Transverse colon (tissue), 4 donors: Measurements from ENCODE around the gene KCNG3. TPM values are rescaled to one million over a fixed set of nuclear protein-coding genes. Genes with fewer than 3 reads are reported as not detected.

Source experiments
- DNase-seq: peaks from one replicate; pipeline ENCODE4 v3.0.0-alpha.2; 2019
- H3K27ac ChIP-seq, 4 donors: fragments of 200-600 bp; sonication (generic); 2 replicates each; pipeline ENCODE4 v1.5.1; 2016 to 2018; ENCODE audit warnings: inconsistent platforms in 4 of 4
- H3K27me3 ChIP-seq: fragments of 200-600 bp; sonication (generic); 2 replicates; pipeline ENCODE4 v1.5.1; 2017; ENCODE audit warnings: inconsistent platforms
- H3K36me3 ChIP-seq, 4 donors: fragments of 200-600 bp; sonication (generic); 2 replicates each; pipeline ENCODE4 v1.5.1; 2017 to 2019; ENCODE audit warnings: inconsistent platforms in 4 of 4
- H3K4me1 ChIP-seq, 4 donors: fragments of 200-600 bp; sonication (generic); 2 replicates each; pipeline ENCODE4 v1.5.1; 2017 to 2020; ENCODE audit warnings: inconsistent platforms in 4 of 4
- H3K4me3 ChIP-seq, 4 donors: fragments of 200-600 bp; sonication (generic); 1 replicate in 1 of 4; 2 replicates in 3 of 4; pipeline versions ENCODE4 v1.5.1 to v1.6.1; 2017 to 2019; ENCODE audit warnings: inconsistent platforms in 4 of 4
- H3K9me3 ChIP-seq, 2 donors: fragments of 200-600 bp; sonication (generic); 2 replicates each; pipeline ENCODE4 v1.5.1; 2017 to 2019; ENCODE audit warnings: inconsistent platforms in 2 of 2
- EP300 ChIP-seq: sonication (generic); formaldehyde crosslinking; IDR thresholded peaks from one replicate; pipeline ENCODE4 v1.6.1; 2017; ENCODE audit warnings: antibody characterized with exemption, low read depth
- POLR2A ChIP-seq: fragments of 450-650 bp; IDR thresholded peaks from one replicate; pipeline ENCODE4 v1.6.1; 2016; ENCODE audit warnings: antibody characterized with exemption, mild to moderate bottlenecking, moderate library complexity
- POLR2AphosphoS5 ChIP-seq, 3 donors: sonication (generic); formaldehyde crosslinking; IDR thresholded peaks; one replicate each; pipeline ENCODE4 v1.6.1; 2016; ENCODE audit warnings: antibody characterized with exemption in 3 of 3
- WGBS, 2 donors: methylation state at CpG; one replicate each; pipeline ENCODE4 v1.1.5; 2018; ENCODE audit warnings: low coverage in 1 of 2; 5-methylcytosine and 5-hydroxymethylcytosine counted together
- in situ Hi-C, 4 donors: fragments of 200-750 bp; cut with MboI; loops; one replicate each; pipeline versions ENCODE4 v1.15.0 to v1.15.1; 2017; ENCODE audit warnings: low sequenced_read_pairs in 3 of 4, low pct_ligation_motif_present in 1 of 4, low pct_unique_long_range_greater_than_20kb in 1 of 4
- intact Hi-C: fragments of 100-400 bp; cut with DNase I; formaldehyde crosslinking; loops from one replicate; pipeline ENCODE4 v1.15.1; 2023; ENCODE audit warnings: low total_unique reads
- total RNA-seq, 4 donors: library from RNA; depleted of rRNA; stranded (reverse); fragments of >200 nt; gene quantifications; one replicate each; pipeline ENCODE4 v1.1.0, GENCODE V29; 2016
- TF ChIP-seq, protein P1 (sequence below), 5 experiments: fragments of 200-600 bp in 3 of 5; fragments of 450-650 bp in 2 of 5; sonication (generic) in 3 of 5; IDR thresholded peaks; 1 replicate in 2 of 5; 2 replicates in 3 of 5; pipeline ENCODE4 v1.5.1; 2016 to 2017; ENCODE audit warnings: antibody characterized with exemption in 5 of 5, inconsistent platforms in 3 of 5, mild to moderate bottlenecking in 2 of 5, moderate library complexity in 1 of 5

The KCNG3 gene
- total RNA-seq, 4 donors from 2014 or later: 11.3 to 25.4 (median 18.5) TPM

- Histone ChIP-seq H3K4me3 (peak overlapping the region in 3 of 4 donors; percentile 60 to 70 (median 69)), H3K27ac (peak overlapping the region; percentile 77 to 84 (median 82)), H3K36me3 (no peaks in the 10 kb centered on the region), H3K9me3 (no peaks in the 10 kb centered on the region), H3K4me1 (peaks cover 0 to 20% (median 13%) of the 10 kb centered on the region in 4 donors), H3K27me3 (peaks cover 31% of the 10 kb centered on the region)
- DNase-seq: peak; percentile 37
- intact Hi-C loops (no loop called here), in situ Hi-C loops (no loop called here)
- TF ChIP-seq, protein P1, sequence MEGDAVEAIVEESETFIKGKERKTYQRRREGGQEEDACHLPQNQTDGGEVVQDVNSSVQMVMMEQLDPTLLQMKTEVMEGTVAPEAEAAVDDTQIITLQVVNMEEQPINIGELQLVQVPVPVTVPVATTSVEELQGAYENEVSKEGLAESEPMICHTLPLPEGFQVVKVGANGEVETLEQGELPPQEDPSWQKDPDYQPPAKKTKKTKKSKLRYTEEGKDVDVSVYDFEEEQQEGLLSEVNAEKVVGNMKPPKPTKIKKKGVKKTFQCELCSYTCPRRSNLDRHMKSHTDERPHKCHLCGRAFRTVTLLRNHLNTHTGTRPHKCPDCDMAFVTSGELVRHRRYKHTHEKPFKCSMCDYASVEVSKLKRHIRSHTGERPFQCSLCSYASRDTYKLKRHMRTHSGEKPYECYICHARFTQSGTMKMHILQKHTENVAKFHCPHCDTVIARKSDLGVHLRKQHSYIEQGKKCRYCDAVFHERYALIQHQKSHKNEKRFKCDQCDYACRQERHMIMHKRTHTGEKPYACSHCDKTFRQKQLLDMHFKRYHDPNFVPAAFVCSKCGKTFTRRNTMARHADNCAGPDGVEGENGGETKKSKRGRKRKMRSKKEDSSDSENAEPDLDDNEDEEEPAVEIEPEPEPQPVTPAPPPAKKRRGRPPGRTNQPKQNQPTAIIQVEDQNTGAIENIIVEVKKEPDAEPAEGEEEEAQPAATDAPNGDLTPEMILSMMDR (IDR thresholded peaks at IDR 0.05): no peak
- TF ChIP-seq POLR2AphosphoS5 (IDR thresholded peaks at IDR 0.05): no peak
- TF ChIP-seq POLR2A: no peak
- no peak for TF ChIP-seq EP300
- WGBS, 2 donors: 47% methylated on average over 96 of the region's 111 CpGs; no CpG with 5 or more reads in 1 of the 2 donors
Measured at GRCh38 chr2:42492691-42493467, 903 bp downstream of the KCNG3 start.

- H3K4me3 ChIP-seq: no peak overlapping the region
- TF ChIP-seq POLR2A (no peak), POLR2AphosphoS5 (IDR thresholded peaks at IDR 0.05) (no peak), EP300 (no peak)
- TF ChIP-seq, protein P1 (IDR thresholded peaks at IDR 0.05): no peak
- H3K4me1 ChIP-seq: peaks cover 0 to 13% (median 3%) of the 10 kb centered on the region in 4 donors
- intact Hi-C loops (no loop called here), in situ Hi-C loops (no loop called here)
- H3K9me3 ChIP-seq: no peaks in the 10 kb centered on the region
- peaks cover 18% of the 10 kb centered on the region for H3K27me3 ChIP-seq
- 92 to 97% methylated on average over 4 to 5 of the region's 5 CpGs for WGBS, 2 donors
- no peak for DNase-seq
- no peak overlapping the region for H3K27ac ChIP-seq
- no peaks in the 10 kb centered on the region for H3K36me3 ChIP-seq
Measured at GRCh38 chr2:42488297-42488696, 5.5 kb downstream of the KCNG3 start.

DNA sequence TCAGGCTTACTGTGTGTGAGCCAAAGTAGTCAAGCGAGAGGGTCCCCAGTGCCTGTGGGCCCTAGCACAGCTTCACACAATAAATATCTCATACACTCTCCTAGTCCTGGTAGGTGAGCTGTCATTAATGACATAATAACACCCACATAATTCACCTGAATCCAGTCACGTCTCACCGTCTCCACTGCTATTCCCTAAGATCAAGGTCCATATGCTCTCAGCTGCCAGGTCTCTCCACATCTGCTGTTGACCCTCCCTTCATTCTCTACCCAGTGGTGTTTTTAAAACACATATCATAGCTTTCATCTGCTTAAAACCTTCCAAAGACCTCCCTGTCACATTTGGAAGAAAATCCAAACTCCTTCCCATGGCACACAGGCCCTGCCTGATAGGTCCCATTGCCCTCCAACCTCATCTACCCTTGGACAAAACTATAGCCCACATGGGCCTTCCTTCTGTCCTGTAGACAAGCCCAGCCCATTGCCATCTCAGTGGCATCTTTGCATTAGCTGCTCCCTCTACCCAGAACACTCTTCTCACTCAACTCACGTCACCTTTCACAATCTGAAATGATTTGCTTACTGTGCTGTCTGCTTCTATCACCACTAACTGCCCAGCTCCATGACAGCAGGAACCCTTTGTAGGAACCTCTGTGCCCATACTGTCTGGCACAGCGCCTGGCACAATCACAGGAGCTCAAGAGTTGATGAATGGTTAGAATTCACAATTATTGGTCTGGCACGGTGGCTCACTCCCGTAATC lies 7.5 kb downstream of the KCNG3 start:
- Histone ChIP-seq H3K27ac (no peak overlapping the region), H3K9me3 (no peaks in the 10 kb centered on the region), H3K27me3 (no peaks in the 10 kb centered on the region), H3K36me3 (no peaks in the 10 kb centered on the region), H3K4me3 (no peak overlapping the region), H3K4me1 (no peaks in the 10 kb centered on the region)
- in situ Hi-C loops (no loop called here), intact Hi-C loops (no loop called here)
- DNase-seq: no peak
- TF ChIP-seq POLR2AphosphoS5 (IDR thresholded peaks at IDR 0.05) (no peak), POLR2A (no peak), EP300 (no peak)
- TF ChIP-seq, protein P1 (IDR thresholded peaks at IDR 0.05): no peak
- 63 to 84% methylated on average over 3 to 7 of the region's 7 CpGs for WGBS, 2 donors

DNA sequence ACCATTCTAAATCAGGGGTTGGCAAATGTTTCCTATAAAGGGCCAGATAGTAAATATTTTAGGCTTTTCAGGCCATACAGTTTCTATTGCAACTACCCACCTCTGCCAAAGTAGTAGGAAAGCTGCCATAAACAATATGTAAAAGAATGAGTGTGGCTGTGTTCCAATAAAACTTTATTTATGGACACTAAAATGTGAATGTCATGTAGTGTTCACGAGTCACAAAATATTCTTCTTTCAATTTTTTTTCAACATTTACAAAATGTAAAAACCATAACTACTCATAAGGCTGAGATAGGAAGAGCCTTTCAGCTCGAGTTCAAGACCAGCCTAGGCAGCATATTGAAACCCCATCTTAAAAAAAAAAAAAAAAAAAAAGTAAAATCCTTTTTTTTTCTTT lies 13.4 kb downstream of the KCNG3 start:
- Histone ChIP-seq H3K4me3 (no peak overlapping the region), H3K4me1 (no peaks in the 10 kb centered on the region), H3K27ac (no peak overlapping the region), H3K27me3 (no peaks in the 10 kb centered on the region), H3K36me3 (no peaks in the 10 kb centered on the region), H3K9me3 (no peaks in the 10 kb centered on the region)
- TF ChIP-seq POLR2AphosphoS5 (IDR thresholded peaks at IDR 0.05) (no peak), EP300 (no peak), POLR2A (no peak)
- intact Hi-C loops: no loop called here
- DNase-seq: no peak
- in situ Hi-C loops: no loop called here
- 36 to 58% methylated on average over 1 to 2 of the region's 2 CpGs for WGBS, 2 donors
